Fibroblast of lung (primary cell): ENCODE measurements around the gene PLEKHN1.

Source experiments
- CTCF ChIP-seq, 2 donors: IDR thresholded peaks in 1 of 2; conservative IDR thresholded peaks in 1 of 2; 1 replicate in 1 of 2; 2 replicates in 1 of 2; pipeline ENCODE4 v1.5.1; 2011 to 2012; ENCODE audit warnings: low read length in 2 of 2, control low read depth in 1 of 2, inconsistent platforms in 1 of 2, low read depth in 1 of 2, mild to moderate bottlenecking in 1 of 2
- EZH2 ChIP-seq: IDR thresholded peaks from 2 replicates; pipeline ENCODE4 v1.5.1; 2012; ENCODE audit warnings: low read length, control low read depth, mild to moderate bottlenecking; ENCODE audit errors: missing control alignments

- TF ChIP-seq CTCF (conservative IDR thresholded peaks at IDR 0.05 in 1 of 2, IDR thresholded peaks at IDR 0.05 in 1 of 2; ENCODE audit: low read depth in 1 of 2, low read length in 2 of 2) (no peak), EZH2 (no peak)
These were observed 3.6 kb upstream of the PLEKHN1 start for GRCh38 chr1:962381-963300.
